Panc1 (cell line): ENCODE data around the gene RLBP1.

Experiments
- CTCF ChIP-seq: fragments of 450-650 bp; IDR thresholded peaks from 2 replicates; pipeline ENCODE4 v1.5.1; 2017; ENCODE audit warnings: mild to moderate bottlenecking
- REST ChIP-seq, 2 experiments: IDR thresholded peaks; 2 replicates each; pipeline ENCODE4 v1.6.1; 2011 to 2012; ENCODE audit warnings: low read depth in 2 of 2, control low read depth in 1 of 2, low read length in 1 of 2, mild to moderate bottlenecking in 1 of 2, moderate library complexity in 1 of 2; ENCODE audit not compliant: insufficient read depth in 1 of 2
- TCF7L2 ChIP-seq: IDR thresholded peaks from 2 replicates; pipeline ENCODE4 v1.6.1; 2011; ENCODE audit warnings: mild to moderate bottlenecking, low read depth, low read length, inconsistent platforms

- no peak for TF ChIP-seq CTCF
- no peak for TF ChIP-seq REST (IDR thresholded peaks at IDR 0.05; ENCODE audit: insufficient read depth in 1 of 2, low read depth in 2 of 2, low read length in 1 of 2)
- TF ChIP-seq TCF7L2, result no peak
Measured at GRCh38 chr15:89211678-89212170, 9.7 kb downstream of the RLBP1 start.
